A549 treated with dexamethasone at 1 μM for 4 hours (cell line): Measurements from ENCODE around the gene BBC3. TPM values are rescaled to one million over a fixed set of nuclear protein-coding genes. Genes with fewer than 3 reads are reported as not detected.

Experiments
- total RNA-seq: library from RNA; stranded (reverse); fragments of 200-300 nt; extraction: Qiagen RNA extraction; gene quantifications from 5 replicates; pipeline ENCODE4 v1.2.3, GENCODE V29; 2022

The BBC3 gene, protein sequence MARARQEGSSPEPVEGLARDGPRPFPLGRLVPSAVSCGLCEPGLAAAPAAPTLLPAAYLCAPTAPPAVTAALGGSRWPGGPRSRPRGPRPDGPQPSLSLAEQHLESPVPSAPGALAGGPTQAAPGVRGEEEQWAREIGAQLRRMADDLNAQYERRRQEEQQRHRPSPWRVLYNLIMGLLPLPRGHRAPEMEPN
- 15.1 to 23.4 TPM (median 21.6 TPM) in 5 replicates for total RNA-seq

GRCh38 chr19:47230921-47231214 lies at the start of gene BBC3:
Gene BBC3, minus strand, starts transcription at chr19:47231199. Its CDS starts 2,768 bp downstream, at chr19:47228431.

GRCh38 chr19:47274071-47274890 lies 43.3 kb upstream of the BBC3 start, which contains the start of gene INAFM1:
Gene INAFM1, plus strand, starts transcription at chr19:47274885. Its CDS starts 35 bp downstream, at chr19:47274920.

GRCh38 chr19:47255879-47256692 lies 25.1 kb upstream of the BBC3 start, which contains the start of gene CCDC9:
Gene CCDC9, plus strand, starts transcription at chr19:47256525. Its CDS starts 1,876 bp downstream, at chr19:47258401.

Other genes starting within 250 kb of the BBC3 start
- gene NPAS1, start 211.4 kb downstream of the BBC3 start, total RNA-seq, result 4.8 to 7.5 TPM (median 5.8 TPM) in 5 replicates
- gene TMEM160, start 182.6 kb downstream of the BBC3 start, total RNA-seq, result 28.9 to 65.7 TPM (median 55.6 TPM) in 5 replicates
- 20.2 to 30.3 TPM (median 28.2 TPM) in 5 replicates for gene ZC3H4, start 117.4 kb downstream of the BBC3 start, total RNA-seq
- gene SAE1, start 100.4 kb downstream of the BBC3 start, total RNA-seq, result 208 to 229 TPM (median 216 TPM) in 5 replicates
- gene CCDC9, start 25.3 kb upstream of the BBC3 start, total RNA-seq, result 20.8 to 26.5 TPM (median 25.4 TPM) in 5 replicates
- gene INAFM1, start 43.7 kb upstream of the BBC3 start, total RNA-seq, result 4.7 to 9.6 TPM (median 8.9 TPM) in 5 replicates
- 1.2 to 3.3 TPM (median 2.4 TPM) in 5 replicates for gene C5AR1, start 78.7 kb upstream of the BBC3 start, total RNA-seq
- gene C5AR2, start 101.0 kb upstream of the BBC3 start, total RNA-seq, result 7.0 to 13.8 TPM (median 11.3 TPM) in 5 replicates
- gene DHX34, start 118.1 kb upstream of the BBC3 start, total RNA-seq, result 22.0 to 39.5 TPM (median 37.5 TPM) in 5 replicates
- 32.1 to 48.0 TPM (median 41.6 TPM) in 5 replicates for gene MEIS3, start 188.3 kb upstream of the BBC3 start, total RNA-seq
- 0.24 to 0.58 TPM (median 0.37 TPM) in 5 replicates for gene SLC8A2, start 240.7 kb upstream of the BBC3 start, total RNA-seq